ENCODE results near the gene RNF10.
"Not testable (repeated sequence)": the region's sequence is repeated elsewhere in the genome, so short reads cannot be mapped to it uniquely, and the experiment has no call there.

RNF10 gene

GRCh38 chr12:120581998-120582397 is 47.8 kb downstream of the RNF10 start:
- no peak for DNase-seq

- DNase-seq: peak; percentile 66
Measured at GRCh38 chr12:120583478-120584030, 49.4 kb downstream of the RNF10 start.

- peak; percentile 74 for DNase-seq
Measured at GRCh38 chr12:120584343-120585149, 50.4 kb downstream of the RNF10 start.

GRCh38 chr12:120586206-120586605 is 52.0 kb downstream of the RNF10 start:
- no peak for DNase-seq

- DNase-seq: no peak
Measured at GRCh38 chr12:120586860-120587259, 52.7 kb downstream of the RNF10 start.

GRCh38 chr12:120588371-120588770 is 54.2 kb downstream of the RNF10 start:
- no peak for DNase-seq

- no peak for DNase-seq
Measured at GRCh38 chr12:120588948-120589930, 55.1 kb downstream of the RNF10 start.

- no peak for DNase-seq
Measured at GRCh38 chr12:120590741-120591407, 56.7 kb downstream of the RNF10 start.

- DNase-seq: no peak
Measured at GRCh38 chr12:120592121-120593049, 58.2 kb downstream of the RNF10 start.

GRCh38 chr12:120596901-120597300 is 62.7 kb downstream of the RNF10 start:
- no peak for DNase-seq

- DNase-seq: no peak
Measured at GRCh38 chr12:120597861-120598260, 63.7 kb downstream of the RNF10 start.

GRCh38 chr12:120598674-120599463 is 64.7 kb downstream of the RNF10 start:
- DNase-seq: no peak

- peak; percentile 5 for DNase-seq
Measured at GRCh38 chr12:120599672-120600552, 65.8 kb downstream of the RNF10 start.

- not testable (repeated sequence) for DNase-seq
Measured at GRCh38 chr12:120602416-120602815, 68.3 kb downstream of the RNF10 start.

GRCh38 chr12:120610560-120610959 is 76.4 kb downstream of the RNF10 start:
- no peak for DNase-seq

- DNase-seq: not testable (repeated sequence)
Measured at GRCh38 chr12:120611534-120611933, 77.4 kb downstream of the RNF10 start.

GRCh38 chr12:120614848-120615247 is 80.7 kb downstream of the RNF10 start:
- no peak for DNase-seq

- DNase-seq: not testable (repeated sequence)
Measured at GRCh38 chr12:120617193-120617592, 83.0 kb downstream of the RNF10 start.

- not testable (repeated sequence) for DNase-seq
Measured at GRCh38 chr12:120617767-120618166, 83.6 kb downstream of the RNF10 start.
